ENCODE measurements around the gene ZNF74. TPM values are rescaled to one million over a fixed set of nuclear protein-coding genes. Genes with fewer than 3 reads are reported as not detected.

The ZNF74 gene
- total RNA-seq, 1 donor from 2014 or later, result 10.7 TPM

GRCh38 chr22:20440637-20441591, 47.0 kb downstream of the ZNF74 start:
- no peak overlapping the region for H3K27ac ChIP-seq
- DNase-seq (peak; percentile 53), ATAC-seq (no peak)
- H3K36me3 ChIP-seq, result peaks cover 25% of the 10 kb centered on the region
- TF ChIP-seq CTCF (IDR thresholded peaks at IDR 0.05), result no peak
- intact Hi-C loops (cut with DNase I), result no loop called here
- H3K27me3 ChIP-seq, result peaks cover 9% of the 10 kb centered on the region
- H3K4me1 ChIP-seq, result peaks cover 10% of the 10 kb centered on the region
- no peaks in the 10 kb centered on the region for H3K9me3 ChIP-seq
- H3K4me3 ChIP-seq, result no peak overlapping the region

- H3K27me3 ChIP-seq, result peaks cover 6% of the 10 kb centered on the region
- no peak for DNase-seq
- peaks cover 29% of the 10 kb centered on the region for H3K36me3 ChIP-seq
- no peak for TF ChIP-seq CTCF (IDR thresholded peaks at IDR 0.05)
- H3K9me3 ChIP-seq, result no peaks in the 10 kb centered on the region
- H3K27ac ChIP-seq, result peak overlapping the region; percentile 17
- H3K4me1 ChIP-seq, result peaks cover 4% of the 10 kb centered on the region
- no peak overlapping the region for H3K4me3 ChIP-seq
- intact Hi-C loops (cut with DNase I), result no loop called here
- ATAC-seq, result no peak
Measured at GRCh38 chr22:20441631-20442484, 47.9 kb downstream of the ZNF74 start.

DNA sequence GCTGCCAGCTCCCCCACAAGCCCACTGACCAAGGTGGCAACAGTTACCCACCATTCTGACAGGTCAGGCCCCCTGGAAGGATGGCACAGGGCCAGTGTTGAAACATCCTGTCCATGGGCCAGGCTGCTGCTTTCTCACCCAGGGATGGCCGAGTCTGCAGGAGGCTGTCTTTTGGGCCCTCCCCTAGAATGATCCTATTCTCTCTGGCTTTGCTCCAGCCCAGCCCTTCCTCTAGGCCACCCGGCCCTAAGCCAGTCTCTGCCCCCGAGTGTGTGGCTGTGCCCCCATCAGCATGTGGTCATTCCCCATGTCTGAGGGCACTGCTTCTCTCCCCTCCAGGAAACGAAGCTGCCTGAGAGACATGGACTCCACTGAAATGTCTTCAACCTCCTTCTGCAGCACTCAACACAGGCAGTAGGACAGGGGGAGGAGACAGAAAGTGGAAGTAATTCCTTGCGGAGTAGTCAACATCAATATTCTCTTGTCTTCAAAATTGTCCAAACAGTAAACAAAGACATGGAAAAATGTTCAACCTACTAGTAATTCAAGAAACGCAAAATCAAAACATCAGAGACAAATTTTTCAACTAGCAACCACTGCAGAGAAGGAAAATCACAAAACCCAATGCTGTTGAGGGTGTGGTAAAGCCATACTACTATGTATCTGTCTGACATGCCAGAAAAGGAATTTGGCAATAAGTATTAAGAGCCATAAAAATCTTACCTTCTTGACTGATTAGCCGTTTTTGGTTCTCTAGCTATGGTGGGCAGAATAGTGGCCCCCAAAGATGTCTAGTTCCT, 48.7 kb downstream of the ZNF74 start:
- intact Hi-C loops (cut with DNase I), result no loop called here
- Histone ChIP-seq H3K4me3 (no peak overlapping the region), H3K27ac (no peak overlapping the region), H3K4me1 (no peaks in the 10 kb centered on the region), H3K9me3 (no peaks in the 10 kb centered on the region), H3K36me3 (peaks cover 29% of the 10 kb centered on the region), H3K27me3 (peaks cover 6% of the 10 kb centered on the region)
- no peak for TF ChIP-seq CTCF (IDR thresholded peaks at IDR 0.05)
- DNase-seq, result no peak
- ATAC-seq, result no peak

GRCh38 chr22:20444325-20444724, 50.4 kb downstream of the ZNF74 start:
- peaks cover 29% of the 10 kb centered on the region for H3K36me3 ChIP-seq
- no peaks in the 10 kb centered on the region for H3K27me3 ChIP-seq
- no peak for TF ChIP-seq CTCF (IDR thresholded peaks at IDR 0.05)
- H3K9me3 ChIP-seq, result no peaks in the 10 kb centered on the region
- H3K4me3 ChIP-seq, result no peak overlapping the region
- ATAC-seq (no peak), DNase-seq (no peak)
- intact Hi-C loops (cut with DNase I), result no loop called here
- no peaks in the 10 kb centered on the region for H3K4me1 ChIP-seq
- H3K27ac ChIP-seq, result no peak overlapping the region

DNA sequence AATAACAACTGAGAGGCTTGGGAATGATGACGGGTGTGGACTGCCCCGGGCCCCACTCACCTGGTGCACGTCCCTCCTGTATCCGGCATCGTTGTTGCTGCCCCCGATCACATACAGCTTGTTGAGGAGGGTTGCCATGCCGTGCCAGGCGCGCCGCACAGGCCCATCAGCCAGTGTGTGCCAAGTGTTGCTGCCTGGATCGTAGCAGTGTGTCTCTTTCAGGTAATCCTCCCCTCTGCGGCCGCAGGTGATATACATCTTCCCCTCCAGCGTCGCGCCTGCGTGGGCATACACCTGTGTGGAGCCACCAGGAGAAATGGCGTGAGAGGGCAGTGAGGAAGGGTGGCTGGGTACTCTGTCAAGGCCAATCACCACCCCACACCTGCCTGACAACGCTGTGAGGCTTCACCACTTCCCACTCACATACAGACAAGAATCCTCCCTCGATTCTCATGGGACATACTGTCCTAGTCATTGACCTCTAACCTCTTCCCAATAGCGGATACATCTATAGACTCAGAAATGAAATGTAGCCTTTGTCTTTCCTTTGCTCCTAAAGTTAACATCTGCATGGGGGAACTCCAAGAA, 52.5 kb downstream of the ZNF74 start:
- no peak for TF ChIP-seq CTCF (IDR thresholded peaks at IDR 0.05)
- no peaks in the 10 kb centered on the region for H3K9me3 ChIP-seq
- H3K27ac ChIP-seq, result no peak overlapping the region
- no peaks in the 10 kb centered on the region for H3K4me1 ChIP-seq
- peaks cover 29% of the 10 kb centered on the region for H3K36me3 ChIP-seq
- DNase-seq (no peak), ATAC-seq (no peak)
- no peaks in the 10 kb centered on the region for H3K27me3 ChIP-seq
- no peak overlapping the region for H3K4me3 ChIP-seq
- intact Hi-C loops (cut with DNase I), result no loop called here

Measured in upper lobe of right lung (tissue), 1 donor.